ENCODE data around the gene NOS1AP. TPM values are rescaled to one million over a fixed set of nuclear protein-coding genes. Genes with fewer than 3 reads are reported as not detected.

NOS1AP gene
- total and polyA plus RNA-seq, 2 donors (not counting 3 experiments of a cell fraction or from before 2014, with no cell fraction given), result 1.3 to 5.4 TPM

DNA sequence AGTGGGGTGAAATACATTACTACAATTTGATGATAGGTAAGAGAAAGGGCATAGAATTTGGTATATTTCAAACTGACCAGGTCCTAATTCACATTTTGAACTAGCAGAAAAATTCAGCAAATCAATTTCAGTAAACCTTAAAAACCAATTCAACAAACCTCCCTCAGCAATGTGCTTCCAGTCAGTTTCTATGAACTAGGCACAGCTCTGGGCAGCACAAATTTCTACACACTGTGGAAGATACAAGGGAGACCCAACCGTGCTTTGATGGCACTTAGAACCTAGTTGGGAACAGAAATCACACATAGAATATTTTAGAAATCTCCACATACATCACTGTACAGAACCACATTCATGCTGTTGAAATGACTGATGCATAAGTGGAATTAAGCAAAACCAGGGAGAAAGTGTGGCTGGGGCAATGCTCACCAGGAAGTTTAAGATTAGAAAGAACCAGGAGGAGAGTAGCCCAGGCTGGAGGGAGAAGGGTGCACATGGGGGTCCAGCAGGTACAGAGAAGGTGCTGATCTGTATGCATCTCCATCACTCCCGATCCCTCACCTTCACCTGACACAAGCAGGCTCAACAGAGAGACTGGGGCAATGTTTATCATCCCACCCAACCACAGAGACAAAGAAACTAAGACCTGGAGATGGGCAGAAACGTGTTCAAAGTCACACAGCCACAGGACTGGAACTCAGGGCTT, 326.9 kb downstream of the NOS1AP start:
- CTCF ChIA-PET, result interaction anchor here (0.9 kb wide), 1 partner anchor 114 kb away, joined by 3 read pairs; no protein-coding TSS in a partner anchor
- intact Hi-C loops (cut with micrococcal nuclease) (no loop called here), dilution Hi-C loops (cut with MboI; ENCODE audit: extremely low pct_ligation_motif_present, low sequenced_read_pairs) (no loop called here)
- H3K9me1 ChIP-seq (replicated peaks; ENCODE audit: control insufficient read depth, extremely low read depth, insufficient read depth, low read length), result no peaks in the 10 kb centered on the region
- no peak for FAIRE-seq
- no peak overlapping the region for H2AFZ ChIP-seq (ENCODE audit: low read depth, low read length)
- no peak for DNase-seq (ENCODE audit: low read depth, low spot score)
- no peak overlapping the region for H3K9ac ChIP-seq (replicated peaks; ENCODE audit: extremely low read depth, insufficient read depth, low read length)
- H3K4me3 ChIP-seq (replicated peaks in 1 of 3; ENCODE audit: insufficient read depth in 1 of 3, low read depth in 1 of 3, low read length in 3 of 3), result no peak overlapping the region
- peaks cover 5 to 13% of the 10 kb centered on the region in 2 experiments for H3K27me3 ChIP-seq (ENCODE audit: control insufficient read depth in 2 of 2, insufficient read depth in 2 of 2, low read length in 2 of 2)
- H3K27ac ChIP-seq (ENCODE audit: insufficient read depth, low read depth, low read length), result no peak overlapping the region
- no peaks in the 10 kb centered on the region for H3K4me1 ChIP-seq (ENCODE audit: control insufficient read depth, extremely low read depth, insufficient read depth, low read length)
- no peaks in the 10 kb centered on the region for H3K36me3 ChIP-seq (ENCODE audit: control insufficient read depth in 2 of 2, extremely low read depth in 1 of 2, insufficient read depth in 2 of 2, low read length in 2 of 2)
- H3K4me2 ChIP-seq (ENCODE audit: insufficient read depth, low read length), result no peak overlapping the region
- POLR2A ChIA-PET, result no interaction called here
- no peaks in the 10 kb centered on the region for H4K20me1 ChIP-seq (replicated peaks; ENCODE audit: control insufficient read depth, extremely low read depth, insufficient read depth, low read length)
- no peaks in the 10 kb centered on the region for H3K79me2 ChIP-seq (ENCODE audit: control insufficient read depth, insufficient read depth, low read length)
- H3K9me3 ChIP-seq (replicated peaks; ENCODE audit: control insufficient read depth, insufficient read depth, low read length), result no peaks in the 10 kb centered on the region
- no TSS peak for BruUV-seq (replicated peaks)
- TF ChIP-seq, protein P1, sequence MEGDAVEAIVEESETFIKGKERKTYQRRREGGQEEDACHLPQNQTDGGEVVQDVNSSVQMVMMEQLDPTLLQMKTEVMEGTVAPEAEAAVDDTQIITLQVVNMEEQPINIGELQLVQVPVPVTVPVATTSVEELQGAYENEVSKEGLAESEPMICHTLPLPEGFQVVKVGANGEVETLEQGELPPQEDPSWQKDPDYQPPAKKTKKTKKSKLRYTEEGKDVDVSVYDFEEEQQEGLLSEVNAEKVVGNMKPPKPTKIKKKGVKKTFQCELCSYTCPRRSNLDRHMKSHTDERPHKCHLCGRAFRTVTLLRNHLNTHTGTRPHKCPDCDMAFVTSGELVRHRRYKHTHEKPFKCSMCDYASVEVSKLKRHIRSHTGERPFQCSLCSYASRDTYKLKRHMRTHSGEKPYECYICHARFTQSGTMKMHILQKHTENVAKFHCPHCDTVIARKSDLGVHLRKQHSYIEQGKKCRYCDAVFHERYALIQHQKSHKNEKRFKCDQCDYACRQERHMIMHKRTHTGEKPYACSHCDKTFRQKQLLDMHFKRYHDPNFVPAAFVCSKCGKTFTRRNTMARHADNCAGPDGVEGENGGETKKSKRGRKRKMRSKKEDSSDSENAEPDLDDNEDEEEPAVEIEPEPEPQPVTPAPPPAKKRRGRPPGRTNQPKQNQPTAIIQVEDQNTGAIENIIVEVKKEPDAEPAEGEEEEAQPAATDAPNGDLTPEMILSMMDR (IDR thresholded peaks at IDR 0.05; ENCODE audit: extremely low read depth in 1 of 2, insufficient read depth in 1 of 2, low read depth in 1 of 2, low read length in 2 of 2), result no peak
- TF ChIP-seq POLR2A (IDR thresholded peaks at IDR 0.05; ENCODE audit: low read depth, low read length) (no peak), EZH2 (IDR thresholded peaks at IDR 0.05; ENCODE audit: borderline replicate concordance, low read depth, low read length, severe bottlenecking) (no peak), MYC (IDR thresholded peaks at IDR 0.05; ENCODE audit: low read depth, low read length) (no peak), JUN (IDR thresholded peaks at IDR 0.05; ENCODE audit: borderline replicate concordance, insufficient read depth, insufficient read length, low read depth) (no peak), GATA2 (IDR thresholded peaks at IDR 0.05; ENCODE audit: insufficient read depth, insufficient read length, low read depth, low read length) (no peak), POLR2AphosphoS5 (IDR thresholded peaks at IDR 0.05; ENCODE audit: insufficient read depth, low read depth, low read length) (no peak), FOS (IDR thresholded peaks at IDR 0.05; ENCODE audit: borderline replicate concordance, insufficient read depth, low read length) (no peak)
- TF ChIP-seq, protein P2, sequence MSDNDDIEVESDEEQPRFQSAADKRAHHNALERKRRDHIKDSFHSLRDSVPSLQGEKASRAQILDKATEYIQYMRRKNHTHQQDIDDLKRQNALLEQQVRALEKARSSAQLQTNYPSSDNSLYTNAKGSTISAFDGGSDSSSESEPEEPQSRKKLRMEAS (IDR thresholded peaks at IDR 0.05; ENCODE audit: insufficient read depth, insufficient read length), result no peak
